GM13977 (cell line): Measurements from ENCODE around the gene REXO1.
"Not testable (repeated sequence)": the region's sequence is repeated elsewhere in the genome, so short reads cannot be mapped to it uniquely, and the experiment has no call there.

ENCODE experiments used
- DNase-seq: peaks from one replicate; pipeline ENCODE4 v3.0.0; 2012; ENCODE audit warnings: low spot score
- CTCF ChIP-seq: IDR thresholded peaks from 2 replicates; pipeline ENCODE4 v1.5.1; 2012; ENCODE audit warnings: mild to moderate bottlenecking, control low read depth; ENCODE audit not compliant: insufficient read depth; ENCODE audit errors: extremely low read depth, missing control alignments
- in situ Hi-C: fragments of 300-500 bp; cut with MboI; formaldehyde crosslinking; loops from one replicate; pipeline ENCODE4 v1.12.0; 2022; ENCODE audit warnings: low sequenced_read_pairs, low pct_unique_long_range_greater_than_20kb, mixed read lengths, inconsistent platforms; ENCODE audit not compliant: unreplicated experiment

The REXO1 gene

GRCh38 chr19:1880611-1881392 is 32.5 kb upstream of the REXO1 start:
- DNase-seq: no peak
- in situ Hi-C loops: no loop called here
- TF ChIP-seq CTCF: no peak

GRCh38 chr19:1879982-1880381 is 31.7 kb upstream of the REXO1 start:
- DNase-seq, in situ Hi-C loops: not testable (repeated sequence)

GRCh38 chr19:1878583-1878982 is 30.3 kb upstream of the REXO1 start:
- DNase-seq, in situ Hi-C loops: not testable (repeated sequence)

- DNase-seq, in situ Hi-C loops: not testable (repeated sequence)
Observed at GRCh38 chr19:1877280-1877660, 29.0 kb upstream of the REXO1 start.

GRCh38 chr19:1876496-1877279 is 28.4 kb upstream of the REXO1 start:
- DNase-seq, in situ Hi-C loops: not testable (repeated sequence)

GRCh38 chr19:1875646-1876495 is 27.6 kb upstream of the REXO1 start:
- DNase-seq: peak; percentile 95
- no peak for TF ChIP-seq CTCF
- in situ Hi-C loops: no loop called here

- in situ Hi-C loops, DNase-seq: not testable (repeated sequence)
Observed at GRCh38 chr19:1875265-1875645, 27.0 kb upstream of the REXO1 start.

- no peak for TF ChIP-seq CTCF
- DNase-seq: no peak
- in situ Hi-C loops: no loop called here
Observed at GRCh38 chr19:1874554-1875185, 26.4 kb upstream of the REXO1 start.
